Upper lobe of left lung (tissue), 4 donors: ENCODE data around the gene STARD8.

Experiments used
- POLR2A ChIP-seq, 4 donors: fragments of 450-650 bp; IDR thresholded peaks; one replicate each; pipeline ENCODE4 v1.5.1; 2016 to 2017; ENCODE audit warnings: antibody characterized with exemption in 4 of 4, mild to moderate bottlenecking in 2 of 4
- POLR2AphosphoS5 ChIP-seq, 2 donors: sonication (generic); formaldehyde crosslinking; IDR thresholded peaks; one replicate each; pipeline ENCODE4 v1.5.1; 2017; ENCODE audit warnings: antibody characterized with exemption in 2 of 2
- TF ChIP-seq, protein P1 (sequence below), 6 experiments: fragments of 450-650 bp in 4 of 6; fragments of 200-600 bp in 2 of 6; sonication (generic) in 2 of 6; IDR thresholded peaks; one replicate each; pipeline ENCODE4 v1.5.1; 2016 to 2019; ENCODE audit warnings: antibody characterized with exemption in 6 of 6

GRCh38 chrX:68647156-68647957 is at the start of gene STARD8:
- TF ChIP-seq, protein P1, sequence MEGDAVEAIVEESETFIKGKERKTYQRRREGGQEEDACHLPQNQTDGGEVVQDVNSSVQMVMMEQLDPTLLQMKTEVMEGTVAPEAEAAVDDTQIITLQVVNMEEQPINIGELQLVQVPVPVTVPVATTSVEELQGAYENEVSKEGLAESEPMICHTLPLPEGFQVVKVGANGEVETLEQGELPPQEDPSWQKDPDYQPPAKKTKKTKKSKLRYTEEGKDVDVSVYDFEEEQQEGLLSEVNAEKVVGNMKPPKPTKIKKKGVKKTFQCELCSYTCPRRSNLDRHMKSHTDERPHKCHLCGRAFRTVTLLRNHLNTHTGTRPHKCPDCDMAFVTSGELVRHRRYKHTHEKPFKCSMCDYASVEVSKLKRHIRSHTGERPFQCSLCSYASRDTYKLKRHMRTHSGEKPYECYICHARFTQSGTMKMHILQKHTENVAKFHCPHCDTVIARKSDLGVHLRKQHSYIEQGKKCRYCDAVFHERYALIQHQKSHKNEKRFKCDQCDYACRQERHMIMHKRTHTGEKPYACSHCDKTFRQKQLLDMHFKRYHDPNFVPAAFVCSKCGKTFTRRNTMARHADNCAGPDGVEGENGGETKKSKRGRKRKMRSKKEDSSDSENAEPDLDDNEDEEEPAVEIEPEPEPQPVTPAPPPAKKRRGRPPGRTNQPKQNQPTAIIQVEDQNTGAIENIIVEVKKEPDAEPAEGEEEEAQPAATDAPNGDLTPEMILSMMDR (IDR thresholded peaks at IDR 0.05), result no peak
- no peak for TF ChIP-seq POLR2A (IDR thresholded peaks at IDR 0.05)
- TF ChIP-seq POLR2AphosphoS5 (IDR thresholded peaks at IDR 0.05), result peak in 1 of 2 donors; percentile 25
